ENCODE results near the gene CCNL2. TPM values are rescaled to one million over a fixed set of nuclear protein-coding genes. Genes with fewer than 3 reads are reported as not detected.
A peak's percentile ranks its signal among the peaks of the same experiment; 100 is the strongest.

CCNL2 gene
- total RNA-seq, 2 donors from 2014 or later, result 92.3 to 104 TPM

- peaks cover 15% of the 10 kb centered on the region for H3K36me3 ChIP-seq
- no peak for DNase-seq
- intact Hi-C loops (cut with DNase I), result no loop called here
- peak overlapping the region; percentile 65 for H3K27ac ChIP-seq
- no peaks in the 10 kb centered on the region for H3K27me3 ChIP-seq
- peak overlapping the region; percentile 91 to 93 for H3K9ac ChIP-seq (ENCODE audit: low read depth in 2 of 2, low read length in 2 of 2)
- H3K9me3 ChIP-seq, result no peaks in the 10 kb centered on the region
- peaks cover 16% of the 10 kb centered on the region for H3K4me1 ChIP-seq
- TF ChIP-seq CTCF (IDR thresholded peaks at IDR 0.05), result no peak
- H3K4me3 ChIP-seq, result peak overlapping the region; percentile 98
Observed at GRCh38 chr1:1399872-1400575, 889 bp upstream of the CCNL2 start.

DNA sequence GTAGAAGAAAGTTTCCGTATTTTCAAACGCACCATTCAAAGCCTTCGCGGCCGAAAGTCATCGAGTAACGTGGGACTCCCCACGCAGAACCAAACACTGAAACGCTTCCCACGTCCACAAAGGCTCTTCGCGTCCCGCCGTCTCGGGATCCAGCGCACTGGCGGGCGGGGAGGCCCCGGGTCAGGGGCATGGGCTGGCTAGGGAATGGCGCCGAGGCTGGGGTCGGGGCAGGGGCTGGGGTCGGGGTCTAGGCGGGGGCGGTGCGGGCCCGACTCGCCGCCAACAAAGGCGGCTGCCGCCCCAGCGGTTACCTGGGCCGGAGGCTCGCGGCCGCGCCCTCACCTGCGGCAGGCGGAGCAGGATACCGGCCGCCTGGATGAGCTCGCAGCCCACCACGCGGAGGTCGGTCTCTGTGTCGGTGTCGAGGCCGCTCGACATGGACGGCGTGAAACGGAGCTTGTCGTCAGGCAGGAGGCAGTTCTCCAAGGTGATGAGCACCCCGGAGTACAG, 403 bp downstream of the CCNL2 start:
- no peak for DNase-seq
- H3K27ac ChIP-seq, result peak overlapping the region; percentile 65
- H3K4me1 ChIP-seq, result peaks cover 16% of the 10 kb centered on the region
- H3K9ac ChIP-seq (ENCODE audit: low read depth in 2 of 2, low read length in 2 of 2), result peak overlapping the region; percentile 91 to 93
- TF ChIP-seq CTCF (IDR thresholded peaks at IDR 0.05), result no peak
- H3K36me3 ChIP-seq, result peaks cover 28% of the 10 kb centered on the region
- H3K4me3 ChIP-seq, result peak overlapping the region; percentile 98
- H3K9me3 ChIP-seq, result no peaks in the 10 kb centered on the region
- intact Hi-C loops (cut with DNase I), result no loop called here
- H3K27me3 ChIP-seq, result no peaks in the 10 kb centered on the region

DNA sequence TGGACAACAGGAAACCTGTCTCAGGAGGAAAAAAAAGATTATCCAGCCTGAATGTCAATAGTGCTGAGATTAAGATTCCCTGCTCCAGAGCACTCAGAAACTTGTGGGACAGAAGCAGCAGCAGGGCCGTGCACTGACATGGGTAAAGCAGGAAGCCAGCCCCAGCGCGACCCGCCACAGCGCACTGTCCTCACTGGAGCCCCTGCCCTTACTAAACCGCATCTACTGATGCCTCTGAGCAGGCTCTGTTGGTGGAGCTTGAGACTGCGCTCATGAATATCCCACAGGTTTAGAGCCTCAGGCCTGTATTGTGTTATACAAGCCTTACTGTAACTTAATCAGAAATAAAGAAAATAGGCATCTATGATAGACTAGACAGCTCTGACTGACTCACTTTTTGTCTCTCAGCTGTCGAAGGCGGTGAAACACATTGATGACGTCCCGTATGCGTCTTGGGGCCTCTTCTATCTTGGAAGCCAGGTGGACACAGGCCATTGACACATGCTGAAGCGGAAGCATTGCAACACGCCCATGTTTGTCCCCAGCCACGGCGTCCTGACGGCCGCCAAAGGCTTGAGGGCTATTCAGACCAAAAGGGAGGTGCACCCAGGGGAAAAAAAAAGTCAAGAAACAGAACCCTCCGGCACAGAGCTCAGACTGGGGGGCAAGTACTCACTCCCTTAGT, 1.2 kb downstream of the CCNL2 start:
- Histone ChIP-seq H3K27ac (no peak overlapping the region), H3K36me3 (peaks cover 35% of the 10 kb centered on the region), H3K4me1 (peaks cover 16% of the 10 kb centered on the region), H3K4me3 (peak overlapping the region; percentile 98), H3K27me3 (no peaks in the 10 kb centered on the region), H3K9ac (ENCODE audit: low read depth in 2 of 2, low read length in 2 of 2) (peak overlapping the region; percentile 91 to 93), H3K9me3 (no peaks in the 10 kb centered on the region)
- no peak for TF ChIP-seq CTCF (IDR thresholded peaks at IDR 0.05)
- intact Hi-C loops (cut with DNase I), result no loop called here
- no peak for DNase-seq

DNA sequence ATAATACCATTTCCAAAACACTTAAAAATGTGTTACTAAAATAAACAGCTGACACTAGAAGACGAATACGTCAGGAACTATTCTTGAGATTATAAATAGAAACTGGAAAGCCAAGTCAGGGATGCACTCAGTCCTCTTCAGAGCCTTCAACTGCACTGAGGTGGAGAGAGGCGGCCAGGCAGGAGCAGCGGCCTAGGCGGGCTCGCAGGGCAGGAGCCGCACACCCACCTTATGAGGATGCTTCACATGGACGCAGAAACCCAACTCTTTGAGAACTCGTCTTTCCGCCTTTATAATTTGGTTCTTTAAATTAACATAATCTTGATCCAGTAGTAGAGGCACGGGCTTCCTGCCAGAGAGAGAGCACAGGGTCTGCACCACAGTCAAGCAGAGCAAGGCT, 4.0 kb downstream of the CCNL2 start:
- Histone ChIP-seq H3K4me1 (peaks cover 7% of the 10 kb centered on the region), H3K9ac (ENCODE audit: low read depth in 2 of 2, low read length in 2 of 2) (no peak overlapping the region), H3K27ac (no peak overlapping the region), H3K27me3 (no peaks in the 10 kb centered on the region), H3K36me3 (peaks cover 44% of the 10 kb centered on the region), H3K4me3 (no peak overlapping the region), H3K9me3 (no peaks in the 10 kb centered on the region)
- no peak for TF ChIP-seq CTCF (IDR thresholded peaks at IDR 0.05)
- intact Hi-C loops (cut with DNase I), result no loop called here
- no peak for DNase-seq

- peaks cover 7% of the 10 kb centered on the region for H3K4me1 ChIP-seq
- intact Hi-C loops (cut with DNase I), result no loop called here
Observed at GRCh38 chr1:1394116-1394515, 5.0 kb downstream of the CCNL2 start.

More at GRCh38 chr1:1394116-1394515, 5.0 kb downstream of the CCNL2 start:
- Histone ChIP-seq H3K27ac (no peak overlapping the region), H3K4me3 (no peak overlapping the region), H3K27me3 (no peaks in the 10 kb centered on the region), H3K36me3 (peaks cover 48% of the 10 kb centered on the region), H3K9ac (ENCODE audit: low read depth in 2 of 2, low read length in 2 of 2) (no peak overlapping the region), H3K9me3 (no peaks in the 10 kb centered on the region)
- DNase-seq, result no peak
- no peak for TF ChIP-seq CTCF (IDR thresholded peaks at IDR 0.05)
